A673 (cell line): ENCODE measurements around the gene SERPINB1.

Source experiments
- EZH2 ChIP-seq: fragments of 200-600 bp; sonication (generic); IDR thresholded peaks from 2 replicates; pipeline ENCODE4 v1.6.1; 2017; ENCODE audit warnings: borderline replicate concordance, low read depth, mild to moderate bottlenecking, mixed read lengths, antibody characterized with exemption, low read length; ENCODE audit not compliant: poor library complexity, severe bottlenecking
- TF ChIP-seq, protein P1 (sequence below): fragments of 300-800, 200-600 bp; sonication (generic); conservative IDR thresholded peaks from 2 replicates; pipeline ENCODE4 v1.5.1; 2017; ENCODE audit warnings: low read depth, mild to moderate bottlenecking, antibody characterized with exemption, low read length, moderate library complexity, mixed read lengths

DNA sequence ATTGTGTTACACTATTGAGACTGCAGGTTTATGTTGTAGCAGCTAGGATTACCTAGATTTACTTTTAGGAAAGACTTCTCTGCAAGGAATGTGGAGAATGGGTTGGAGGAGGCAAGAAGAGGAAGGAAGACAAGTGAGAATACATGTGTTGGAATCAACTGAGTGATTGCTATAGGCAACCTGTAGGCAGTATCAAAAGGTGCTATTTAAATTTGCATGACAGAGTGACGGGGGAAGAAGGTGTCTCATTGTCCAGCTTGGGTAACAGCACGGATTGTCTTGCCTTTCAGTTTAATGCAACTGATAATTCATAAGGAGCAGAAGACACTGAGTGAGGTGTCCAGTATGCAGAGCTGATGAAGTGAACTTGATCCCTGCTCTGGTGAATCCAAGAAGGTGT, 42.0 kb upstream of the SERPINB1 start:
- TF ChIP-seq, protein P1, sequence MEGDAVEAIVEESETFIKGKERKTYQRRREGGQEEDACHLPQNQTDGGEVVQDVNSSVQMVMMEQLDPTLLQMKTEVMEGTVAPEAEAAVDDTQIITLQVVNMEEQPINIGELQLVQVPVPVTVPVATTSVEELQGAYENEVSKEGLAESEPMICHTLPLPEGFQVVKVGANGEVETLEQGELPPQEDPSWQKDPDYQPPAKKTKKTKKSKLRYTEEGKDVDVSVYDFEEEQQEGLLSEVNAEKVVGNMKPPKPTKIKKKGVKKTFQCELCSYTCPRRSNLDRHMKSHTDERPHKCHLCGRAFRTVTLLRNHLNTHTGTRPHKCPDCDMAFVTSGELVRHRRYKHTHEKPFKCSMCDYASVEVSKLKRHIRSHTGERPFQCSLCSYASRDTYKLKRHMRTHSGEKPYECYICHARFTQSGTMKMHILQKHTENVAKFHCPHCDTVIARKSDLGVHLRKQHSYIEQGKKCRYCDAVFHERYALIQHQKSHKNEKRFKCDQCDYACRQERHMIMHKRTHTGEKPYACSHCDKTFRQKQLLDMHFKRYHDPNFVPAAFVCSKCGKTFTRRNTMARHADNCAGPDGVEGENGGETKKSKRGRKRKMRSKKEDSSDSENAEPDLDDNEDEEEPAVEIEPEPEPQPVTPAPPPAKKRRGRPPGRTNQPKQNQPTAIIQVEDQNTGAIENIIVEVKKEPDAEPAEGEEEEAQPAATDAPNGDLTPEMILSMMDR = no peak
- no peak for TF ChIP-seq EZH2
